GM10266 (cell line): Measurements from ENCODE around the gene SH3RF2.
"Not testable (repeated sequence)": the region's sequence is repeated elsewhere in the genome, so short reads cannot be mapped to it uniquely, and the experiment has no call there.

Experiments used
- DNase-seq: peaks from one replicate; pipeline ENCODE4 v3.0.0; 2012; ENCODE audit errors: extremely low spot score
- TF ChIP-seq, protein P1 (sequence below): IDR thresholded peaks from 2 replicates; pipeline ENCODE4 v1.5.1; 2012; ENCODE audit warnings: mild to moderate bottlenecking, low read depth; ENCODE audit not compliant: control insufficient read depth, insufficient read depth; ENCODE audit errors: missing control alignments

Gene SH3RF2

DNA sequence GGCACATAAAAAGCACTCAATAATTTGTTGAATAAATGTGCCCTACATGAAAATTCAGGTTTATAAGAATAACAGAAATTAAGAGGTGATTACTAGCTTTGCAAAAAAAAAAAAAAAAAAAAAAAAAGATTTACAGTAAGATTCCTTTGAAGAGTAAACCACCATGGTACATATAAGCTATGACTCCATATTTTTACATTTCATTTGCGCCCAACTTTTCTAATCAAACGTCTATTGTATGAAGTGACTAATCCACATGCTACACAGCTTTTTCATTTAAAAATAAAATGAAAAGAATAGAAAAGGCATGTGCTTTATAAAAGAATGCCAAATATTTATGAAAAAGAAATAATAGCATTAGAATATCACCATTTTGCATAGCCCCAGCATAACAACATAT is 169.1 kb downstream of the SH3RF2 start, which contains the start of gene PLAC8L1:
PLAC8L1 (minus strand) TSS at position 101 of the 400 bp plus-strand sequence. CDS start 1,266 bp downstream, outside the sequence.
- no peak for DNase-seq
- TF ChIP-seq, protein P1, sequence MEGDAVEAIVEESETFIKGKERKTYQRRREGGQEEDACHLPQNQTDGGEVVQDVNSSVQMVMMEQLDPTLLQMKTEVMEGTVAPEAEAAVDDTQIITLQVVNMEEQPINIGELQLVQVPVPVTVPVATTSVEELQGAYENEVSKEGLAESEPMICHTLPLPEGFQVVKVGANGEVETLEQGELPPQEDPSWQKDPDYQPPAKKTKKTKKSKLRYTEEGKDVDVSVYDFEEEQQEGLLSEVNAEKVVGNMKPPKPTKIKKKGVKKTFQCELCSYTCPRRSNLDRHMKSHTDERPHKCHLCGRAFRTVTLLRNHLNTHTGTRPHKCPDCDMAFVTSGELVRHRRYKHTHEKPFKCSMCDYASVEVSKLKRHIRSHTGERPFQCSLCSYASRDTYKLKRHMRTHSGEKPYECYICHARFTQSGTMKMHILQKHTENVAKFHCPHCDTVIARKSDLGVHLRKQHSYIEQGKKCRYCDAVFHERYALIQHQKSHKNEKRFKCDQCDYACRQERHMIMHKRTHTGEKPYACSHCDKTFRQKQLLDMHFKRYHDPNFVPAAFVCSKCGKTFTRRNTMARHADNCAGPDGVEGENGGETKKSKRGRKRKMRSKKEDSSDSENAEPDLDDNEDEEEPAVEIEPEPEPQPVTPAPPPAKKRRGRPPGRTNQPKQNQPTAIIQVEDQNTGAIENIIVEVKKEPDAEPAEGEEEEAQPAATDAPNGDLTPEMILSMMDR: no peak

DNA sequence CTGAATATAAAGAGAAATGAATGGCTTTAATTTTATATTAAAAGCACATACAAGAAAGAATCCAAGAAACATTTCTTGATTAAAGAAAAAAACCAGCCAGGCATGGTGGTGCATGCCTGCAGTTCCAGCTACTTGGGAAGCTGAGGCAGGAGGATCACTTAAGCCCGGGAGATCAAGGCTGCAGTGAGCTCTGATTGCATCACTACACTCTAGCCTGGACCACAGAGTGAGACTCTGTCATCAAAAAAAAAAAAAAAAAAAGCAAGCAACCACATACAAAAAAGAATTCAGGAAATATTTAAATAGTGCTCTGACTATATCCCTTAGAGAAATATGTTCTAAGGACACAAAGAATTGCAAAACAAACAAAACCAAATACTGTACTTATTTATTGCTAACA is 171.5 kb downstream of the SH3RF2 start:
- TF ChIP-seq, protein P1: no peak
- DNase-seq: no peak

DNA sequence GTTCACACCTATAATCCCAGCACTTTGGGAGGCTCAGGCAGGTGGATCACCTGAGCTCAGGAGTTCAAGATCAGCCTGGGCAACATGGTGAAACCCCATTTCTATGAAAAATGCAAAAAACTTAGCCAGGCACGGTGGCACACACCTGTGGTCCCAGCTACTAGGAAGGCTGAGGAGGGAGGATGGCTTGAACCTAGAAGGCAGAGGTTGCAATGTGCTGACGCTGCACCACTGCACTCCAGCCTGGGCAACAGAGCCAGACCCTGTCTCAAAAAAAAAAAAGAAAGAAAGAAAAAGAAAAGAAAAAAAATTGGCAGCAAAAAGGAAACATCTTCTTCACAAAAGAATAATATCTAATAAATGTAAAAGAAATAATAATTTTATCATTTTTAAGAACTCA is 172.5 kb downstream of the SH3RF2 start:
- DNase-seq: not testable (repeated sequence)

DNA sequence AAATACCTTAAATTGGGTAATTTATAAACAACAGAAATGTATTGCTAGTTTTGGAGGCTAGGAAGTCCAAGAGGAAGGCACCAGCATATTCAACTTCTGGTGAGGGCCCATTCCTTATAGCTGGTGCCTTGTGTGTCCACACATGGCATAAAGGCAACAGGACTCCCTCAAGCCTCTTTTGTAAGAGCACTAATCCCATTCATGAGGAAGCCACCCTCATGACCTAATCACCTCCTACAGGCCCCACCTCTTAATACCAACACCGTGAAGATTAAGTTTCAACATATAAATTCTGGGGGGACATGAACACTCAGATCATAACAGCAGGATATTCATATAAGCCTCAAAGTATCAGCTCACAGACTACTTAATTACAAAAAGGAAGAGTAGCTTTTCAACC is 173.0 kb downstream of the SH3RF2 start:
- no peak for DNase-seq
- TF ChIP-seq, protein P1: no peak

DNA sequence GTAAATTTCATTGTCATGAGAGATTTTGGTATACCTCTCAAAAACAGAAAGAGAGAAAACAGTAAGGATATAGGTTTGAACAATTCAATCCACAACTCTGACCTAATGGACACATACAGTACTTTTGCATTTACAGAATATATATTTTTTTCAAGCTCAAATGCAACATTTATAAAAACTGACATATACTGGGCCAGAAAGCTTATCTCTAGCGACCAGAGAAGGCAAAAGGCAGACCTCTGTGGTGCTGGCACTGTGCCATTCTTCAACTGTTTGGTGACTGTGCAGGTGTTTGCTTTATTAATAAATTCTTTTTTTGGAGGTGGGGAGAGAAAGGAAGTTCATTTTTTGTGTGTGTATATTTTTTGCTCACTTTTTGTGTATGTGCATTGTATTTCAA is 175.0 kb downstream of the SH3RF2 start:
- no peak for DNase-seq
- TF ChIP-seq, protein P1: no peak

DNA sequence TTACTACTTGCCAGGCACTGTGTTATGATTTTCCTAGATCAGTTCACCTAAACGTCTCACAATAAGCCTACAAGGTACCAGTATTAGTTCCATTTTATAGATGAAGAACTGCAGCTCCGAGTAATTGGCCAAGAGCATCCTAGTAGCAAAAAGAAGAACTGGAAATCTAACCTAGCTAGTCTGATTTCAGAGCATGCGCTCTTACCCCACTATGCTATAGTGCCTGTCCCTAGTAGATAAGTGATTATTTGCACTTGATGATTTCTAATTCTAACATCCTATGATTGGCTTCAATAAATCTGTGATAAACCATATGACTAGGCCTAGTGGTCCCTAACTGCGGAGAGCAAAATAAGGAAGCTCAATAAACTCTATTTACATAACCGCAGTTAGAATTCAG is 176.1 kb downstream of the SH3RF2 start:
- no peak for DNase-seq
- TF ChIP-seq, protein P1: no peak
